ENCODE results near the gene HTR2B. TPM values are rescaled to one million over a fixed set of nuclear protein-coding genes. Genes with fewer than 3 reads are reported as not detected.

The HTR2B gene
- total and polyA plus RNA-seq, 3 experiments from 2014 or later, result not detected

GRCh38 chr2:231163414-231164095, 38.7 kb upstream of the HTR2B start:
- H3K4me1 Mint-ChIP-seq, result peaks cover 15 to 18% (median 16%) of the 10 kb centered on the region in 3 donors
- H3K27ac Mint-ChIP-seq, result peak overlapping the region in 1 of 8 donors; percentile 51
- no peaks in the 10 kb centered on the region for H3K27me3 ChIP-seq (ENCODE audit: insufficient read depth, low read length, poor library complexity, severe bottlenecking)
- DNase-seq, result no peak
- H3K27me3 Mint-ChIP-seq, result no peaks in the 10 kb centered on the region
- H3K27ac ChIP-seq (ENCODE audit: low read depth, low read length), result no peak overlapping the region
- ChIA-PET POLR2A (no interaction called here), CTCF (interaction anchor here (0.8 to 1.2 kb wide), 2 partner anchors 8 to 288 kb away, joined by 3 read pairs; no protein-coding TSS in a partner anchor)
- no peak overlapping the region for H3K4me3 Mint-ChIP-seq
- no peak overlapping the region for H3K4me3 ChIP-seq (ENCODE audit: low read length)
- no peaks in the 10 kb centered on the region for H3K4me1 ChIP-seq (ENCODE audit: insufficient read depth, low read length)
- peaks cover 4 to 70% (median 22%) of the 10 kb centered on the region in 3 donors for H3K36me3 Mint-ChIP-seq
- H3K9me3 ChIP-seq (ENCODE audit: low read length), result no peaks in the 10 kb centered on the region
- peaks cover 14% of the 10 kb centered on the region for H3K36me3 ChIP-seq (ENCODE audit: insufficient read depth, low read length)
- H3K9me3 Mint-ChIP-seq, result no peaks in the 10 kb centered on the region

GRCh38 chr2:231163011-231163410, 38.2 kb upstream of the HTR2B start:
- H3K4me1 ChIP-seq (ENCODE audit: insufficient read depth, low read length), result no peaks in the 10 kb centered on the region
- Mint-ChIP-seq H3K27me3 (no peaks in the 10 kb centered on the region), H3K4me3 (no peak overlapping the region), H3K36me3 (peaks cover 4 to 70% (median 22%) of the 10 kb centered on the region in 3 donors), H3K9me3 (no peaks in the 10 kb centered on the region), H3K27ac (peak overlapping the region in 2 of 8 donors; percentile 51 to 68), H3K4me1 (peaks cover 15 to 18% (median 16%) of the 10 kb centered on the region in 3 donors)
- no peak overlapping the region for H3K27ac ChIP-seq (ENCODE audit: low read depth, low read length)
- POLR2A ChIA-PET, result no interaction called here
- no peaks in the 10 kb centered on the region for H3K9me3 ChIP-seq (ENCODE audit: low read length)
- DNase-seq, result no peak
- CTCF ChIA-PET, result interaction anchor here (0.8 to 1.2 kb wide), 2 partner anchors 9 to 289 kb away, joined by 3 read pairs; no protein-coding TSS in a partner anchor
- H3K4me3 ChIP-seq (ENCODE audit: low read length), result no peak overlapping the region
- no peaks in the 10 kb centered on the region for H3K27me3 ChIP-seq (ENCODE audit: insufficient read depth, low read length, poor library complexity, severe bottlenecking)
- H3K36me3 ChIP-seq (ENCODE audit: insufficient read depth, low read length), result peaks cover 14% of the 10 kb centered on the region

GRCh38 chr2:231161877-231162329, 37.1 kb upstream of the HTR2B start:
- no peaks in the 10 kb centered on the region for H3K9me3 ChIP-seq (ENCODE audit: low read length)
- peak overlapping the region in 4 of 8 donors; percentile 8 to 49 (median 26) for H3K27ac Mint-ChIP-seq
- no peaks in the 10 kb centered on the region for H3K27me3 ChIP-seq (ENCODE audit: insufficient read depth, low read length, poor library complexity, severe bottlenecking)
- H3K36me3 ChIP-seq (ENCODE audit: insufficient read depth, low read length), result peaks cover 9% of the 10 kb centered on the region
- POLR2A ChIA-PET, result no interaction called here
- no peaks in the 10 kb centered on the region for H3K9me3 Mint-ChIP-seq
- no peaks in the 10 kb centered on the region for H3K4me1 ChIP-seq (ENCODE audit: insufficient read depth, low read length)
- no peak overlapping the region for H3K27ac ChIP-seq (ENCODE audit: low read depth, low read length)
- H3K27me3 Mint-ChIP-seq, result no peaks in the 10 kb centered on the region
- peaks cover 2 to 62% (median 20%) of the 10 kb centered on the region in 3 donors for H3K36me3 Mint-ChIP-seq
- CTCF ChIA-PET, result interaction anchor here (1.2 kb wide), 1 partner anchor 10 kb away, joined by 3 read pairs; no protein-coding TSS in a partner anchor
- peaks cover 15 to 18% (median 16%) of the 10 kb centered on the region in 3 donors for H3K4me1 Mint-ChIP-seq
- DNase-seq, result no peak
- H3K4me3 ChIP-seq (ENCODE audit: low read length), result no peak overlapping the region
- peak overlapping the region in 1 of 7 donors; percentile 10 for H3K4me3 Mint-ChIP-seq

- no peak overlapping the region for H3K27ac ChIP-seq (ENCODE audit: low read depth, low read length)
- H3K4me3 ChIP-seq (ENCODE audit: low read length), result no peak overlapping the region
- peaks cover 5% of the 10 kb centered on the region for H3K36me3 ChIP-seq (ENCODE audit: insufficient read depth, low read length)
- H3K27me3 ChIP-seq (ENCODE audit: insufficient read depth, low read length, poor library complexity, severe bottlenecking), result no peaks in the 10 kb centered on the region
- H3K9me3 ChIP-seq (ENCODE audit: low read length), result no peaks in the 10 kb centered on the region
- H3K4me1 Mint-ChIP-seq, result peaks cover 15 to 18% (median 16%) of the 10 kb centered on the region in 3 donors
- H3K27ac Mint-ChIP-seq, result peak overlapping the region in 6 of 8 donors; percentile 8 to 80 (median 46)
- peaks cover 0 to 59% (median 15%) of the 10 kb centered on the region in 3 donors for H3K36me3 Mint-ChIP-seq
- CTCF ChIA-PET, result no interaction called here
- H3K4me1 ChIP-seq (ENCODE audit: insufficient read depth, low read length), result no peaks in the 10 kb centered on the region
- H3K4me3 Mint-ChIP-seq, result peak overlapping the region in 1 of 7 donors; percentile 71
- DNase-seq, result no peak
- no peaks in the 10 kb centered on the region for H3K27me3 Mint-ChIP-seq
- no peaks in the 10 kb centered on the region for H3K9me3 Mint-ChIP-seq
- POLR2A ChIA-PET, result interaction anchor here (0.7 kb wide), 1 partner anchor 33 kb away, joined by 3 read pairs; no protein-coding TSS in a partner anchor
These were observed 36.5 kb upstream of the HTR2B start for GRCh38 chr2:231161252-231161839.

DNA sequence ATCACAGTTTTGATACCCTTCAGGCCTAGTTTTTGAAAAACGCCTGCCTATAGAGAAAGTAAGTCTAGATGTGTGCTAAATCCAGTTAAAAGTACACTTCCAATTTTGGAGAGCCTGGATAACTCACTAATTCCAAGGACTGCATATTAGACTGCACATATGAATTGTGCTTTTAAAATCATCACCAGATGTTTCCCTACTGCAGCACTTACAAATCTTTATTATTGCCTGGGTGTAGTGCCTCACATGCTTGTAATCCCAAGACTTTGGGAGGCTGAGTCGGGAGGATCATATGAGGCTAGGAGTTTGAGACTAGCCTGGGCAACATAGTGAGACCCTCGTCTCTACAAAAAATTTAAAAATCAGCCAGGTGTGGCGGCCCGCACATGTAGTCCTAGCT, 35.9 kb upstream of the HTR2B start:
- no peak overlapping the region for H3K4me3 ChIP-seq (ENCODE audit: low read length)
- H3K4me3 Mint-ChIP-seq, result no peak overlapping the region
- peaks cover 15 to 18% (median 16%) of the 10 kb centered on the region in 3 donors for H3K4me1 Mint-ChIP-seq
- H3K36me3 Mint-ChIP-seq, result peaks cover 0 to 58% (median 14%) of the 10 kb centered on the region in 3 donors
- POLR2A ChIA-PET, result interaction anchor here (0.7 kb wide), 1 partner anchor 32 kb away, joined by 3 read pairs; no protein-coding TSS in a partner anchor
- H3K9me3 Mint-ChIP-seq, result no peaks in the 10 kb centered on the region
- no peaks in the 10 kb centered on the region for H3K9me3 ChIP-seq (ENCODE audit: low read length)
- H3K27ac Mint-ChIP-seq, result peak overlapping the region in 1 of 8 donors; percentile 61
- H3K27me3 Mint-ChIP-seq, result no peaks in the 10 kb centered on the region
- CTCF ChIA-PET, result no interaction called here
- H3K27me3 ChIP-seq (ENCODE audit: insufficient read depth, low read length, poor library complexity, severe bottlenecking), result no peaks in the 10 kb centered on the region
- no peak for DNase-seq
- no peaks in the 10 kb centered on the region for H3K36me3 ChIP-seq (ENCODE audit: insufficient read depth, low read length)
- H3K4me1 ChIP-seq (ENCODE audit: insufficient read depth, low read length), result no peaks in the 10 kb centered on the region
- H3K27ac ChIP-seq (ENCODE audit: low read depth, low read length), result no peak overlapping the region

DNA sequence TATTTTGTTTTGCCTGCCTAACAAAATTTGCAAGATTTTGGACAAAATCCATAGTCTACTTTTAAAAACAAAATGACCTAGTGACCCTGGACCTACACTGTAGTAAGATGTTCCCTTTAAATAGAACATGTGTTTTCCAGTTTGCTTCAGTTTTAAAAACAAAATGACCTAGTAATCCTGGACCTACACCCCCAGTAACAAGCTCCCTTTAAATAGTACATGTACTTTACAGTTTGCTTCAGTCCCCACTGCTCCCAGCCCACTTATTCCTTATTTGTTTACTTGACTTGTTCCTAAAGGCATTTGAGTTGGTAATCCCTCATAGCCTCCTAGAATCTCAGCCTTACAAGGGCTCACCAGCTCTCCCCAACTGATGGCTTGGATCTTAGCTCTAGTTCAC, 34.5 kb upstream of the HTR2B start:
- ChIA-PET CTCF (no interaction called here), POLR2A (no interaction called here)
- Histone ChIP-seq H3K9me3 (ENCODE audit: low read length) (no peaks in the 10 kb centered on the region), H3K4me1 (ENCODE audit: insufficient read depth, low read length) (no peaks in the 10 kb centered on the region), H3K36me3 (ENCODE audit: insufficient read depth, low read length) (no peaks in the 10 kb centered on the region), H3K27me3 (ENCODE audit: insufficient read depth, low read length, poor library complexity, severe bottlenecking) (no peaks in the 10 kb centered on the region), H3K27ac (ENCODE audit: low read depth, low read length) (no peak overlapping the region), H3K4me3 (ENCODE audit: low read length) (no peak overlapping the region)
- Mint-ChIP-seq H3K4me3 (no peak overlapping the region), H3K4me1 (peaks cover 15 to 18% (median 16%) of the 10 kb centered on the region in 3 donors), H3K36me3 (peaks cover 0 to 56% (median 6%) of the 10 kb centered on the region in 3 donors), H3K27me3 (no peaks in the 10 kb centered on the region), H3K9me3 (no peaks in the 10 kb centered on the region), H3K27ac (no peak overlapping the region)
- no peak for DNase-seq

DNA sequence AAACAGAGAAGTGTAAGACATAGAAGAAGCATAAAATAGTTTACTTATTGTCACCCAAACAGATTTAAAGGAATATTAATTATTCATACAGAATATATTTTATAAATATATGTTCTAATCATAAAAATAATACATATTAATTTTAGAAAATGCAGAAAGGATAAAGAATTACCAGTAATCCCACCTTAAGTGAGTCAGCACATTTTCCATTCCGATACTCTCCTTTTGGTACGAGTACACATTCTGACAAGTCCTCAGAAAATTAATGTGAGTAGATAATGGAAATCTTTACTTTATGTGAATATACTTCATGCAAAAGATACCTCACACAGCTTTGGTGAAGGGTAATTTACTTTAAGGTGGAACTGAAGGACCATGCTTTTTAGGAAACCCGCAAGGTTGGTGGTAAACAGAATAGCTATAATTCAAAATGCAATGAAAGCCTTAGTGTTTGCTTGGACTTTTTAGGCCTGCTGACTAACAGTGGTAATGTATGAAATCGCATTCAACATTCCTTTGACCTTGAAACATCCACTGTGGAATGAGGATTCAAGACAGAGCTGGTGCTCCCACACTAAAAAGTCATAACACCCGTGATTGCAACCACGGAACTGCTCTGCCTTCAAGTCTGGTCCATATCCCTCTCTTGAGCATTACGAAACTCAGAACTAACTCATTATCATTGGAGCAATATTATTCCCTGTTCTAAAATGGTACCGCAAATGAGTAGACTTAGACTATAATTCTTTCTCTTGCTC, 28.1 kb upstream of the HTR2B start:
- no peaks in the 10 kb centered on the region for H3K9me3 ChIP-seq (ENCODE audit: low read length)
- H3K27me3 Mint-ChIP-seq, result no peaks in the 10 kb centered on the region
- no peak for DNase-seq
- peaks cover 0 to 65% (median 16%) of the 10 kb centered on the region in 3 donors for H3K36me3 Mint-ChIP-seq
- POLR2A ChIA-PET, result no interaction called here
- no peak overlapping the region for H3K27ac Mint-ChIP-seq
- no peak overlapping the region for H3K4me3 ChIP-seq (ENCODE audit: low read length)
- H3K9me3 Mint-ChIP-seq, result no peaks in the 10 kb centered on the region
- no peak overlapping the region for H3K4me3 Mint-ChIP-seq
- no peaks in the 10 kb centered on the region for H3K27me3 ChIP-seq (ENCODE audit: insufficient read depth, low read length, poor library complexity, severe bottlenecking)
- no peaks in the 10 kb centered on the region for H3K4me1 Mint-ChIP-seq
- CTCF ChIA-PET, result no interaction called here
- no peak overlapping the region for H3K27ac ChIP-seq (ENCODE audit: low read depth, low read length)
- no peaks in the 10 kb centered on the region for H3K4me1 ChIP-seq (ENCODE audit: insufficient read depth, low read length)
- peaks cover 17% of the 10 kb centered on the region for H3K36me3 ChIP-seq (ENCODE audit: insufficient read depth, low read length)

Measured in CD8-positive, alpha-beta memory T cell (primary cell).